Measurements from ENCODE around the gene RIPK3.

RIPK3 gene

GRCh38 chr14:24347134-24347533 is 7.3 kb upstream of the RIPK3 start:
- Histone ChIP-seq H3K27ac (peak overlapping the region in 1 of 2 donors; percentile 22), H3K4me3 (no peak overlapping the region)
- TF ChIP-seq CTCF (IDR thresholded peaks at IDR 0.05): no peak
- no peak for DNase-seq (ENCODE audit: low spot score)

- DNase-seq (ENCODE audit: low spot score): no peak
- TF ChIP-seq CTCF (IDR thresholded peaks at IDR 0.05): no peak
- Histone ChIP-seq H3K27ac (no peak overlapping the region), H3K4me3 (no peak overlapping the region)
Measured at GRCh38 chr14:24343795-24344660, 4.2 kb upstream of the RIPK3 start.

GRCh38 chr14:24342889-24343288 is 3.1 kb upstream of the RIPK3 start:
- H3K4me3 ChIP-seq: no peak overlapping the region
- H3K27ac ChIP-seq: no peak overlapping the region
- TF ChIP-seq CTCF (IDR thresholded peaks at IDR 0.05): no peak
- DNase-seq (ENCODE audit: low spot score): no peak

GRCh38 chr14:24340606-24341005 is 815 bp upstream of the RIPK3 start:
- H3K4me3 ChIP-seq: no peak overlapping the region
- no peak for TF ChIP-seq CTCF (IDR thresholded peaks at IDR 0.05)
- H3K27ac ChIP-seq: no peak overlapping the region
- DNase-seq (ENCODE audit: low spot score): no peak

GRCh38 chr14:24338843-24339242 is 948 bp downstream of the RIPK3 start:
- TF ChIP-seq CTCF (IDR thresholded peaks at IDR 0.05): no peak
- no peak for DNase-seq (ENCODE audit: low spot score)
- Histone ChIP-seq H3K4me3 (peak overlapping the region; percentile 59), H3K27ac (no peak overlapping the region)

GRCh38 chr14:24337824-24338175 is 2.0 kb downstream of the RIPK3 start:
- no peak for TF ChIP-seq CTCF (IDR thresholded peaks at IDR 0.05)
- no peak for DNase-seq (ENCODE audit: low spot score)
- Histone ChIP-seq H3K4me3 (no peak overlapping the region), H3K27ac (no peak overlapping the region)

- no peak for DNase-seq (ENCODE audit: low spot score)
- no peak for TF ChIP-seq CTCF (IDR thresholded peaks at IDR 0.05)
- Histone ChIP-seq H3K27ac (no peak overlapping the region), H3K4me3 (no peak overlapping the region)
Measured at GRCh38 chr14:24337144-24337823, 2.5 kb downstream of the RIPK3 start.

Data from coronary artery (tissue), 2 donors.